NCI-H460 (cell line): ENCODE results near the gene ANO9. TPM values are rescaled to one million over a fixed set of nuclear protein-coding genes. Genes with fewer than 3 reads are reported as not detected.

Experiments used
- DNase-seq: peaks from one replicate; pipeline ENCODE4 v3.0.0-alpha.2; 2016; ENCODE audit warnings: low read depth; ENCODE audit errors: extremely low read depth
- small RNA-seq, 2 experiments: library from RNA; depleted of rRNA; stranded (forward); fragments of <200 nt; gene quantifications; one replicate each; pipeline ENCODE3, GENCODE V24; 2014
- total RNA-seq: library from RNA; depleted of rRNA; stranded (reverse); fragments of >200 nt; shearing (Covaris generic); gene quantifications from 2 replicates; pipeline ENCODE4 v1.2.3, GENCODE V29; 2014; rRNA removed

ANO9 gene
- total RNA-seq, 1 experiment from 2014 or later, result 0.12 TPM

- no peak for DNase-seq
These were observed 67.9 kb downstream of the ANO9 start for GRCh38 chr11:373716-374551.

DNA sequence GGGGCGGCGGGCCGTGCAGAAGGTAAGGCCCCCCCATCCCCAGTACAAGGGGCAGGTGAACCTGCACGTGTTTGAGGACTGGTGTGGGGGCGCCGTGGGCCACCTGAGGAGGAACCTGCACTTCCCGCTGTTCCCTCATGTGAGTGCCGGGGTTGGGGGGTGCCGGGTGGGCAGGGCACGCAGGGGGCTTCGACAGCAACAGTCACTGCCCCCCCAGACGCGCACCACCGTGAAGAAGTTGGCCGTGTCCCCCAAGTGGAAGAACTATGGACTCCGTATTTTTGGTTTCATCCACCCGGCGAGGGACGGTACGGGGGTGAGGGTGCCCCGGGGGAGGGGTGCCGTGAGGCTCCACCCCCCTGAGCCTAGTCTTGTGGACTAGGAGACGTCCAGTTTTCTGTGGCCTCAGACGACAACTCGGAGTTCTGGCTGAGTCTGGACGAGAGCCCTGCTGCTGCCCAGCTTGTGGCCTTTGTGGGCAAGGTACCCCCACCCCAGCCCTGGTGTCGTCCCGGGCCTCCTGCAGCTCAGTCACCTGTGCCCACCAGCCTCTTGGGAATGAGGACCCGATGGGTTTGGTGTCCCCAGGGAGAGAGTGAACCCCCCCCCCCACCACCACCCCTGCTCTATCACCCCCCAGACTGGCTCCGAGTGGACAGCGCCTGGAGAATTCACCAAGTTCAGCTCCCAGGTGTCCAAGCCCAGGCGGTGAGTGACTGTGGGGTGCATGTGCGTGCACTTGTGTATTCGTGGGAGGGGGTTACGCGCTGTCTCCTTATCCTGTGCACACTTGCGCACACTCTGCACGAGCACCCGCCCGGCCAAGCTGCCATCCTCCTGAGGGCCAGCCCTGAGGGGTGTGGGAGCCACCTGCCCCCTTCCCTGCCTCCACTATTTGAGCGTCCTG lies 68.7 kb downstream of the ANO9 start:
- no peak for DNase-seq

GRCh38 chr11:371716-372590 lies 69.9 kb downstream of the ANO9 start:
- no peak for DNase-seq

DNA sequence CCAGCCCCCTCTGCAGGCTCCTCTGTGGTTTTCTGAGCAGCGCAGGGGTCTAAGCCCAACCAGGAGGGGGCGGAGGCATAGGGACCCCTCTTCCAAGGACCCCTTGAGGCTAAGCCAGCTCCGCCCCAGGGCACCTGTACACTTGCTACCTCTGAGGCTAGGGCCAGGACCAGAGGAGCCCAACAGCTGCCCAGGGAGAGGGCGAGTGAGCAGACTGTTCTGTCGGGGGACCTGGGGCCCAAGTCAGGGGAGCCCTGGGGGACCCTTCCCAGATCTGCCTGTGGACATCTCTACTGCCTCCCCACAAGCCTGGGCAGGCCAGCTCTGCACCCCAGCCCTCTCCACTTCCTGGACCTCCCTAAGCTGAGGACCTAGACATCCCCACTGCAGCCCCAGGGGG lies 70.8 kb downstream of the ANO9 start:
- no peak for DNase-seq

- no peak for DNase-seq
These were observed 71.5 kb downstream of the ANO9 start for GRCh38 chr11:370070-370941.

- DNase-seq, result no peak
These were observed 72.3 kb downstream of the ANO9 start, which contains the start of gene B4GALNT4 for GRCh38 chr11:369336-370018. Gene B4GALNT4 (plus strand): TSS chr11:369499. CDS start chr11:369804, 305 bp downstream.

DNA sequence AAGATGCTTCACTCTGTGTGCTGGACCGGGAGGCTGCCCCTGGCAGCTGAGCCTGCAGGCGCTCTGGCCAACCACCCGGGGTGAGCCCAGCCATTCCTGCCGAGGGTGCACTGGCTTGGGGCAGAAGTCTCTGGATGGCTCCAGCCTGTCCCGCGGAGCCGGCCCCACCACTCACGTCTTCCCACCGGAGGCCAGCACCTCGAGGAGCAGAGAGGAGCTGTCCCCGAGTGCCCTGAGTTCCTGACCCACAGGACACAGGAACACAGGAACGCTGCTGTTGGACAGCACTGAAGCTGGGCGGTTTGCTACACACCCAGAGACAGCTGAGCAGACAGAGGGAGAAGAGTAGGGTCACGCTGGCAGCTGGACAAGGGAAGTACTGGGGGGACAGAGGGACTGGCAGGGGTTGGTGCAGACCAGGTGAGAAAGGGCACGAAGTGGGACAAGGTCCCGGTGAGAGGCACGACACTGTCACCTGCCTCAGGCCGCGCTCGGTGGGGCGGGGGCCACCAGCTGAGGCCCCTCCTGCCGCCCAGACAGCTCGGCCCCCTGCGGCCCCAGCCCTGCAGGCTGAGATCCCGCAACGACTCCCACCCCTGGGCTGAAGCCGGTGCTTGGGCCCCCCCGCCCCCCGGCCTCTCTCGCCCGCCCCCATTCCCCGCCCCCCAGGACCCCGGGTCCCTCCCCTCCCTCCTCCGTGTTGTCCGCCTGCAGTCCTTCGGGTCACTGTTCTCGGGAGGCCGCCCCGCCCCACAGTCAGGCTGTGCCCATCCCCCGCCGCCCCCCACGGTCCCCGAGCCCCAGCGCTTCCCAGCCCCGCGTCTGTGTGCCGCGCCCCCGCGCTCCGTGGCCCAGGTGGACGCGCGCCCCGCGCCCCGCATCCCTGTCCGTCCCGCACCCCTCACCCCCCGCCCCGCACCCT lies 73.1 kb downstream of the ANO9 start:
- DNase-seq, result no peak

- DNase-seq, result no peak
These were observed 73.8 kb downstream of the ANO9 start for GRCh38 chr11:367956-368413.

Small RNAs within 50 kb of the gene (small RNA-seq; reads per million reads assigned to genes)
- gene RN7SL838P, result 0.02 to 0.06 reads per million in 2 experiments

Other genes starting within 250 kb of the ANO9 start
- not detected in 2 replicates for gene SCGB1C1, start 248.9 kb downstream of the ANO9 start, total RNA-seq
- gene BET1L, start 234.6 kb downstream of the ANO9 start, total RNA-seq, result 16.5 and 16.8 TPM in 2 replicates
- 53.9 and 82.0 TPM in 2 replicates for gene RIC8A, start 234.3 kb downstream of the ANO9 start, total RNA-seq
- gene SIRT3, start 205.7 kb downstream of the ANO9 start, total RNA-seq, result 9.8 and 11.0 TPM in 2 replicates
- gene PSMD13, start 205.0 kb downstream of the ANO9 start, total RNA-seq, result 69.9 and 72.8 TPM in 2 replicates
- not detected in 2 replicates for gene NLRP6, start 163.6 kb downstream of the ANO9 start, total RNA-seq
- gene PGGHG, start 152.9 kb downstream of the ANO9 start, total RNA-seq, result 12.7 and 13.4 TPM in 2 replicates
- not detected in 2 replicates for gene IFITM5, start 142.5 kb downstream of the ANO9 start, total RNA-seq
- 44.7 and 71.8 TPM in 2 replicates for gene IFITM2, start 134.2 kb downstream of the ANO9 start, total RNA-seq
- 2.2 and 4.5 TPM in 2 replicates for gene IFITM1, start 128.0 kb downstream of the ANO9 start, total RNA-seq
- 161 and 191 TPM in 2 replicates for gene IFITM3, start 121.2 kb downstream of the ANO9 start, total RNA-seq
- 8.1 and 8.6 TPM in 2 replicates for gene B4GALNT4, start 72.5 kb downstream of the ANO9 start, total RNA-seq
- 27.0 and 27.7 TPM in 2 replicates for gene PKP3, start 47.8 kb downstream of the ANO9 start, total RNA-seq
- 17.5 and 24.3 TPM in 2 replicates for gene SIGIRR, start 27.0 kb downstream of the ANO9 start, total RNA-seq
- 19.6 and 23.7 TPM in 2 replicates for gene PTDSS2, start 8.3 kb upstream of the ANO9 start, total RNA-seq
- gene RNH1, start 65.2 kb upstream of the ANO9 start, total RNA-seq, result 77.4 and 100 TPM in 2 replicates
- 30.2 and 36.1 TPM in 2 replicates for gene HRAS, start 93.6 kb upstream of the ANO9 start, total RNA-seq
- gene LRRC56, start 95.5 kb upstream of the ANO9 start, total RNA-seq, result 0.43 and 0.57 TPM in 2 replicates
- gene LMNTD2, start 118.7 kb upstream of the ANO9 start, total RNA-seq, result 0.38 and 1.8 TPM in 2 replicates
- gene RASSF7, start 119.0 kb upstream of the ANO9 start, total RNA-seq, result 3.0 and 4.3 TPM in 2 replicates
- 9.8 and 11.4 TPM in 2 replicates for gene PHRF1, start 134.5 kb upstream of the ANO9 start, total RNA-seq
- gene IRF7, start 173.9 kb upstream of the ANO9 start, total RNA-seq, result 3.8 and 5.0 TPM in 2 replicates
- 0.05 TPM in 1 of 2 replicates, not detected in the other for gene CDHR5, start 182.9 kb upstream of the ANO9 start, total RNA-seq
- not detected in 2 replicates for gene SCT, start 185.2 kb upstream of the ANO9 start, total RNA-seq
- gene DRD4, start 195.3 kb upstream of the ANO9 start, total RNA-seq, result 0.22 and 0.23 TPM in 2 replicates